HCEC 1CT (cell line): ENCODE data around the gene ATAD3C.
"Not testable (repeated sequence)": the region's sequence is repeated elsewhere in the genome, so short reads cannot be mapped to it uniquely, and the experiment has no call there.

Experiments used
- DNase-seq: peaks from one replicate; pipeline ENCODE4 v3.0.0-alpha.2; 2017

ATAD3C gene, protein sequence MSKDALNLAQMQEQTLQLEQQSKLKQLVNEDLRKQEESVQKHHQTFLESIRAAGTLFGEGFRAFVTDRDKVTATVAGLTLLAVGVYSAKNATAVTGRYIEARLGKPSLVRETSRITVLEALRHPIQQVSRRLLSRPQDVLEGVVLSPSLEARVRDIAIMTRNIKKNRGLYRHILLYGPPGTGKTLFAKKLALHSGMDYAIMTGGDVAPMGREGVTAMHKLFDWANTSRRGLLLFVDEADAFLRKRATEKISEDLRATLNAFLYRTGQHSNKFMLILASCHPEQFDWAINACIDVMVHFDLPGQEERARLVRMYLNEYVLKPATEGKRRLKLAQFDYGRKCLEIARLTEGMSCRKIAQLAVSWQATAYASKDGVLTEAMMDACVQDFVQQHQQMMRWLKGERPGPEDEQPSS

DNA sequence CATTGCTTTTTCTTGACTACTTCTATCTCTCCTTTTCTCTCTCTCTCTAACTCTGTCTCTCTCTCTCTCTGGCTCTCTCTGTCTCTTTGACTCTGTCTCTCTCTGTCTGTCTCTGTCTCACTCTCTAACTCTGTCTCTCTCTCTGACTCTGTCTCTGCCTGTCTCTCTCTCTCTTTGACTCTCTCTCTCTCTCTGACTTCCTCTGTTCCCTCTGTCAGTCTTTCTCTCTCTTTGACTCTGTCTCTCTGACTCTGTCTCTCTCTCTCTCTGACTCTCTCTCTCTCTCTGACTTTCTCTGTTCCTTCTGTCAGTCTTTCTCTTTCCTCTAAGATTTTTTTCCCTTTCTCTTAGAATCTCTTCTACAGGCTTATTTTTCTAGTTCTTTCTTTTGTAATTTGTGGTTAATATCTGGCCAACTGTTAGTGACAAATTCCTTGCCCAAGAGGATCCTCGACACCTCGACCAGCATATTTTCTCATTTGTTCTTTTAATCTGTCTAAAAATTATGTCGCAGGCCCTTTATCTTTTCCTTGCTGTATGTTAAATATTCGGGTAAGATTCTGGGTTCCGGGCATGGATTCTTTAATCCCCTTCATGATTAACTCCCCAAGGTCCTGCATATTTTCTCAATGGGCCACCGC lies at the start of gene ATAD3C:
Gene ATAD3C, plus strand, starts transcription at position 591 of the 641 bp plus-strand sequence. CDS start 995 bp downstream, outside the sequence.
- no peak for DNase-seq

DNA sequence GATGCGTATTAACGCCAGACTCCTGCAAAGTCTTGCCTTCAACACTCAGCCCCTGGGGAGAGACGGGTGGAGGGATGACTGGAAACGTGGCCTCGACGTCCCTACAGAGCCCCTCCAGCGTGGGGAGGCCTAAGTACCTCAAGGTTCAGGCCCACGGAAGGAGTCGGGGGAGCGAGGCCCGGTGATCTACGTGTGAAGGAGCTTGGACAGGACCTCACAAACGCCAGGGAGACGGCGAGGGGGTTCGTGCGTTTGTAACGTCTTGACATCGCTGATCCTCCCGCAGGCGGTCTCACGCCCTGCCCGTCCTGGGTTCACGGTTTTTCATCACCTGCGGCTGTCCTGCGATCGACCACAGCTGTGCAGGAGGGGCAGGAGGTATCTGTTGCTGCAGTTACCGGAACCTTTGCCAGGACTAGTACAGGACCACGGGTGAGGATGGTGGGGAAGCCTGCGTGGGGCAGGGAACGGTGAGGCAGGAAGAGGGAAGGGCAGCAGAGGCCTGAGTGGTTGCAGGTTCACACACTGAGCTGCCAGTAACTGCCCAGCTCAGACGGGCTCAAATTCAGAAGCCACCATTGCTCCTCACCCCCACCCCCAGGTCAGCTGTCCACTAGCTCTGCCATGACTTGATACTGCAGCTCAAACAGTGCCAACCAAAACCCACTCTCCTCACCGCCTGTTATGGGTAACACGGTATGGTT lies 49.5 kb upstream of the ATAD3C start:
- DNase-seq: peak; percentile 20

DNA sequence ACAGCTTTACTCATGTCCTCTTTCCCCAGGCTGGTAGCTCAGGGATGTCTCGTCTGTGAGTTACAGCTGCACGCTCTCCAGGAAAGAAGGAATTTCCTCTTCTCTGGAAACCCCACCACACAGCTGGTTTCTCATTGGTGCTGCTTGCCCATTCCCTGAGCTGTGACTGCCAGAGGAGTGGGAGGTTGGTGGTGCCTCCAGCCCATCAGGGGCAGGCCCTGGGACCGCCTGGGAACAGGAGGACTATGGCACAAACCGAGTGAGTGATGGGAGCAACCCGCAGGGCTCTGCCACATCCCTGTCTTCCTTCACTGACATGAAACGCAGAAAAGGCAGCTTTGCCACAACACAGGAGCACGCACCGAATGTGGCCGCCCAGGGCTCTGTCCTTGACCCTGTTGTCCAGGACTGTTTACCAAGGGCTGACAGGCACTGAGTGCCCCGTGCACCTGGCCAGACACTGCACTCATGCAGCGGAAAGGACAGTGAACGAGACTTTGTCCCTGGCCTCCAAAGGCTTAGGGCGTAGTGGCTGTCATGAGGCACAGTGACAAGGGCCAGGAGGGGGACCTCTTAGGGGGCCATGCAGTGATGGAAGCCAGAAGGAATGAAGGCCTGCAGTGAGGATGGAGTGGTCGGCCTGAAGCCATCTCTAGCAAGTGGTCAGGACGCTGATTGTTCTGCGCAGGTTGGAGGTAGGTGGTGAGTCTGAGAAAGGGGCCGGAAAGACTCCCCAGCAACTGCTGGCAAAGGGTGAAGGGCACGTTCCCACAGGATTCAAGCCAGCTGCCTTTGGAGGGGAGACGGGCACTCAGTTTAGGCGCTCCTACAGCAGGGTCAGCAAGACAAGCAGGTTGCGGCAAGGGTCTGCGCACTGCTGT lies 48.7 kb upstream of the ATAD3C start:
- no peak for DNase-seq

DNA sequence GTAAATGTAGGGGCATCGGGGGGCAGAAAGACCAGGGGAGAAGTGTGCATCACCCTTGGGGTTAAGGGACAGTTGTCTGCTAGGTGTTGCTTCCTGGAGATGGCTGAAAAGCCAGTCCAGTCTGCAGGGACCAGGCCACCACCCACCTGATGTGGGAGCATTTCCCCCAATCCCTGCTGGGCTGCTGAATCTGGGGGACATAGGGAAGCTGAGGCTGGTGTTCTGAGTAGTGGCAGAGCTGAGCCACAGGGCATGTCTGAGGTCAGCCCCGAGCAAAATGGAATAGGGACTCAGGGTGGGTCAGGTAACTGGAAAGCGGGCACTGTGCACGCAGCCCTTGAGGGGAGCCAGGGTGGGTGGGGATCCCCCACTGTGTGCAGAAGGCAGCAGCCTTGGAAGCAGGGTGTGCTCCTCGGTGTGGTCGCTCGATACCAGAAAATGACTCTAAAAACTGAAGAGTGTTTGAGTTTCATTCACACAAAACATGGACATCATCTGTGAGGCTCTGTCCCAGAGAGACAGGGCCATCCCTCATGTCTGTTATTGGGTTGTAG lies 48.0 kb upstream of the ATAD3C start:
- DNase-seq: no peak

DNA sequence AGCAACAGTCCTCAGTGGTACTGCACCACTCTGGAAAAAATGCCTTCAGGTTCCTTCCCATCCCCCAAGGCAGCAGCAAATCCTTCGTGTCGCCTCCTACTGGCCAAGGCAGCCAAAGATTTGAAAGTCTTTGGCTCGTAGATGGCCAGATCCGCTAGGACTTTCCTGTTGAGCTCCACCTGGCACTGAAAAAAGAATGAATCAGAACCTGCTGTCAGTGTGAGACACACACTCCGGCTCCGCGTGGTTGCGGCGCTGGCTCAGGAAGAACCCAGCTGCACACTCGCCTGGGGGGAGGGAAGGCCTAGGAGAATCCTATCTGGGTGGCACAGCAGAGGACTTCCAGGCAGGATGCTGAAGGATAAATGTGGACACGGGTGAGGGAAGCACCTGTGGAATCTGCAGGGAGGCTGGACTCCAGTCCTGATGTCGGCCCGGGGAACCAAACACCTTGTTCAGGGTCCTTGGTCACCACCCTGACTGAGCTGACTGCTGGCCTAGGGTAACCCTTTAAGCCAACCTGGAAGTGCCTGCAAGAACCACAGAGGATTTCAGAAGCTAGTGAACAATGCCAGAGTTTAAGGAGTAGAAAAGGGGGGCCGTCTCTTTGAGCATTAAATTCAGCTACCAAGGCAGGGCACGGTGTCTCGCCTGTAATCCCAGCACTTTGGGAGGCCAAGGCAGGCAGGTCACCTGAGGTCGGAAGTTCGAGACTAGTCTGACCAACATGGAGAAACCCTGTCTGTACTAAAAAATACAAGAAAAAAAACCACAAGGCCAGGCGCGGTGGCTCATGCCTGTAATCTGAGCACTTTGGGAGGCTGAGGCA lies 47.2 kb upstream of the ATAD3C start:
- peak; percentile 60 for DNase-seq

DNA sequence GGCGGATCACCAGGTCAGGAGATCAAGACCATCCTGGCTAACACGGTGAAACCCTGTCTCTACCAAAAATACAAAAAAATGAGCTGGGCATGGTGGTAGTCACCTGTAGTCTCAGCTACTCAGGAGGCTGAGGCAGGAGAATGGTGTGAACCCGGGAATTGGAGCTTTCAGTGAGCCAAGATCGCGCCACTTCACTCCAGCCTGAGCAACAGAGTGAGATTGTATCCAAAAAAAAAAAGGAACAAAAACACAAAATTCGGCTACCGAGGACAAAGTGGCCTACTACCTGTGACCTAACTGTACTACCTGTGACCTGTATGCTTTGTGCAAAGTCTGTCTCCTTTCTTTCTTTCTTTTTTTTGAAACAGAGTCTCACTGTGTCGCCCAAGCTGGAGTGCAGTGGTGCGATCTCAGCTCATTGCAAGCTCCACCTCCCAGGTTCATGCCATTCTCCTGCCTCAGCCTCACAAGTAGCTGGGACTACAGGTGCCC lies 46.5 kb upstream of the ATAD3C start:
- not testable (repeated sequence) for DNase-seq

DNA sequence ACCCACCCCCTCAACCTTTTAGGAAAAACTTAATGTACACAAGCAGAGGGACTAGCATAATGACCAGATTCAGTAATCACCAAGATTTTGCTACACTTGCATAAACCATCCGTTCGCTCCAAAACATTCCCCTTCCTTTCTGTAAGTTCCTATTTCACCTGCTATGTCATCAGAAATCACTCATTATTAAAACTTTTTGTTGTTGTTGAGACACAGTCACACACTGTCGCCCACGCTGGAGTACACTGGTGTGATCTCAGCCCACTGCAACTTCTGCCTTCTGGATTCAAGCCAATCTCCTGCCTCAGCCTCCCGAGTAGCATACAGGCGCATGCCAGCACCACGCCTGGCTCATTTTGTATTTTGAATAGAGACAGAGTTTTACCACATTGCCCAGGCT lies 45.8 kb upstream of the ATAD3C start:
- DNase-seq: no peak

DNA sequence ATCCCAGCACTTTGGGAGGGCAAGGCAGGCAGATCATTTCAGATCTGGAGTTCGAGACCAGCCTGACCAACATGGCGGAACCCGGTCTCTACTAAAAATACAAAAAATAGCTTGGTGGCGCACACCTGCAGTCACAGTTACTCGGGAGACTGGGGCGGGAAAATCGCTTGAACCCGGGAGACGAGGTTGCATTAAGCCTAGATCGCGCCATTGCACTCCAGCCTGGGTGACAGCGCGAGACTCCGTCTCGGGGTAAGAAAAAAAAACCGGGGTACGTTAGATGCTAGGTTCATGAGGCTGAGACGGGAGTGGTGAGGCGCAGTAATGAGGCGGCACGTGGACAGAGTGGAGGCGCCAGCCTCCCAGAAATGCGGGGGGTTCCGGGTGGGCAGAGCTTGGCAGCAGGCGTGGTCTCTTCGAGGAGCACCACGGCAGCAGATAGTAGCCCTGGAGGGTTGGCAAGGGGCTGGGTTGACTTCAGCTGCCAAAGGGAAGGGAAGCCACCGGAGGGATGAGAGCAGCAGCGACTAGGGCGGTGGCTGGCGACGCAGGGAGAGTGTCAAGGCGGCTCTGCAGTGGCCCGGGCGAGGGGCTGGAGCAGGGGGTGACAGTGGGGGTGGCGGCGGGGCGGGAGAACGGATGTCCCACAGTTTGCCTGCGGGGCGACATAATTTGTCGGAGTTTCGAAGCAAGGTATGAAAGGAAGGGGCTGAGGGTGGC lies 43.2 kb upstream of the ATAD3C start:
- no peak for DNase-seq

DNA sequence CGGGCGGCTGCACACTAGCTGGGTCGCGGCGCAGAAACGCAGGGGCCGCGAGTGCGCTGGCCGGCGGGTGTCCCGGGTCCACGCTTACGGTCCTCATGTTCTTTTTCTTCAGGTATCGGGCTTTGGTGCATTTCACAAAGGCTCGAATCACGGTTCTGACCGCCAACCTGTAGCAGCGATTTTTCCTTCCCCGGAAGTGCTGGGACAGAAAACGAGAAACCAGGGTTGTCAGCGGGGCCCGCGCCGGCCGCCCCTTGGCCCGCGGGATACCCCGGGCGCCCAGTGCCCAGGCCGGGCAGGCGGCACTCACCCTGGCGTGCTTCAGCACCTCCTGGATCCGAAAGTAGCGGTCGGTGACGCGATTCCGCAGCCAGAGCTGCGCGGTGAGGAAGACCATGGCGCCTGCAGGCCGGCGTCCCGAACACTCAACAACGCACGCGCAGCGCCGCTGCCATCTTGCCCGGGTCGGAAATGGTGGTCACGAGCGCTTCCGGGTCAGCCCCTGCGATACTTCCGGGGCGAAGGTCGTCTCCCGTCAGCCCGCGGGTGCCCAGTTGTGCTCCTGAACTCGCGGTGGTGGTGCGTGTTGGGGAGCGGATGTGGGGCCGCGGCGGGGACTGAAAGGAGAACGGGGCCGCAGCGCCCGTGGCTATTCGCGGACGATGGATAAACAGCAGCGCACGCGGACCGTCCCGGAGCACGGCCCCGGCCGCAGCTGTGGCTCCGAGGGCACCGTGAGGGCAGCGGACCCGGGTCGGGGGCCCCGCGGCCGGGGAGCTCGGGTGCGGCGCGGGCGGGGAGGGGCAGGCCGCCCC lies 42.5 kb upstream of the ATAD3C start, which contains the start of gene MRPL20:
Gene MRPL20, minus strand, starts transcription at position 473 of the 815 bp plus-strand sequence. Its CDS starts 76 bp downstream, at position 397.
- peak; percentile 92 for DNase-seq

DNA sequence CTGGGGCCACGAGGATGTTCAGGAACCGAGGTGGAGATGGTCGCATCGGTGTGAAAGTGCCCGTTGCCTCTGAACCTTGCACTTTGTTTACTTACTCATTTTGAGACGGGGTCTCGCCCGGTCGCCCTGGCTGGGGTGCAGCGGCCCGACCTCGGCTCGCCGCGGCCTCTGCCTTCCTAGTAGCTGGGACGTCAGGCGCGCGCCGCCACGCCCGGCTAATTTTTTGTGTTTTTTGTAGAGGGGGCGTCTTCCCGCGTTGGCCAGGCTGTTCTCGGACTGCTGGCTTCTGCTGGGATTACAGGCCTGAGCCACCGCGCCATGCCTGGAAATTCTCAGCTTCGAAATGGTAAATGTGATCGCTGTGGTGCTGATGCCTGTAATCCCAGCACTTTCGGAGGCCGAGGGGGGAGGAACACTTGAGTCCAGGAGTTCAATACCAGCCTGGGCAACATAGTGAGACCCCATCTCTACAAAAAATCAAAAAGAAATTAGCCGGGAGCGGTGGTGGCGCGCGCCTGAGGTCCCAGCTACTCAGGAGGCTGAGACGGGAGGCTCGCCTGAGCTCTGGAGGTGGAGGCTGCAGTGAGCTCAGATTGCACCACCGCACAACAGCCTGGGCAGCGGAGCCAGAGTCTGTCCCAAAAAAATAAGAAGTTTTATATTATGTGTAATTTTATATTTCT lies 41.7 kb upstream of the ATAD3C start:
- no peak for DNase-seq

DNA sequence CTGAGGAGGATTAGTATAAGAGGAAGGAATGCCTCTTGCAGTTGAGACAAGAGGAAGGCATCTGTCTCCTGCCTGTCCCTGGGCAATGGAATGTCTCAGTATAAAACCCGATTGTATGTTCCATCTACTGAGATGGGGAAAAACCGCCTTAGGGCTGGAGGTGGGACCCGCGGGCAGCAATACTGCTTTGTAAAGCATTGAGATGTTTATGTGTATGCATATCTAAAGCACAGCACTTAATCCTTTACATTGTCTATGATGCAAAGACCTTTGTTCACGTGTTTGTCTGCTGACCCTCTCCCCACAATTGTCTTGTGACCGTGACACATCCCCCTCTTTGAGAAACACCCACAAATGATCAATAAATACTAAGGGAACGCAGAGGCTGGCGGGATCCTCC lies 39.3 kb upstream of the ATAD3C start:
- DNase-seq: not testable (repeated sequence)

DNA sequence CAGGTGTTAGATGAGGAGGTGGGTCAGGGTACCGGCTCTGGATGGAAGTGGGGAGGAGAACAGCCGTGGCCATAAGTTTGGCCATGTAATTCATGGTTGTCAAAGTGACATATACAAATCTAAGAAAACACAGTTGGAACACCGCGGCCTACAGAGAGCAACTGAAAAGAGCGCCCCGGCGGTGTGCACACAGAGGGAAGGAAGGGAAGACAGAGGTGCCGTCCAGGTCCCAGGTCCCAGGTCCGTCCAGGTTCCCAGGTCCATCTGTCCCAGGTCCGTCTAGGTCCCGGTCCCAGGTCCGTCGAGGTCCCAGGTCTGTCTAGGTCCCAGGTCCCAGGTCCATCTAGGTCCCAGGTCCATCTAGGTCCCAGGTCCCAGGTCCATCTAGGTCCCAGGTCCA lies 37.9 kb upstream of the ATAD3C start:
- DNase-seq: no peak

DNA sequence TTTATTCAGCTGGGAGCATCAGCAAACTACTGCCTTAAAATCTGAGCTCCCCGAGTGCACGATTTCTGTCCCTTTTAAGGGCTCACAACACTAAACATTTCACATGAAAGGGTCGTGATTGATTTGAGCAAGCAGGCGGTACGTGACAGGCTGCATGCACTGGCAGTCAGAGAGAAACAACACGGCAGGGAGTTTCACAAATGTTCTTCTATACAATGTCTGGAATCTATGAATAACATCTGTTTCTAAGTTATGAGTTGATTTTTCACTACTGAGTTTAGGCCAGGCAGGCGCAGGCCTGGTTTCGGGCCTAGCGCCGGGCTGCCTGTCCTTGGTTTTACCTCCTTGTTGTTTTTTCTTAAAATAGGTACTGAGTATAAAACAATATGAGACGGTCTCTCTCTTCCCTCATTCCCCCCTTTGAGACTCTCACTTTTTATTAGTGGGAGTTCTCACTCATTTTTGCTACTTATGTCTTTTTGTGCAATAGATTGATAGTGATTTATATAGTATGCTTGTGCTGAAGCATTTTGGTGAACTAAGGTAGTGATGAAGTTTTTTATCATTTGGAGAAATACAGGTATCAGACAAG lies 37.1 kb upstream of the ATAD3C start:
- not testable (repeated sequence) for DNase-seq

DNA sequence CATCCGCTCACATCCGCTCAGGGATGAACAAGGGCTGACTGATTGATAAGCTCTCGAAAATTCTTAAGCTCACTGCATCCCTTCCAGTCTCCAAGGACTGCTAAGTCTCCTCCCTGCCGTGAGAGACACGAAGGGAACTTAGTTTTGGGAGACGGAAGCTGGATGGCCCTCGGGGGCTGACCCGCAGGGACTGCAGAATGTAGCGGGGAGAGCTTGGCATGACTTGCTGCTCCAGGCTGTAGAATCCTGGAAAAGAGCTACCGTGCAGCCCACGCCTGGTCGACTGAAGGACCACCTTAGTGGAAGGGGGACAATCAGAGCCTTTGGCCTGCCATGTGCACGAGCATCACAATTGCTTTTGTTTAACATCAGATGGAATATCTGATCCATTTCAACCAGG lies 33.7 kb upstream of the ATAD3C start:
- no peak for DNase-seq

DNA sequence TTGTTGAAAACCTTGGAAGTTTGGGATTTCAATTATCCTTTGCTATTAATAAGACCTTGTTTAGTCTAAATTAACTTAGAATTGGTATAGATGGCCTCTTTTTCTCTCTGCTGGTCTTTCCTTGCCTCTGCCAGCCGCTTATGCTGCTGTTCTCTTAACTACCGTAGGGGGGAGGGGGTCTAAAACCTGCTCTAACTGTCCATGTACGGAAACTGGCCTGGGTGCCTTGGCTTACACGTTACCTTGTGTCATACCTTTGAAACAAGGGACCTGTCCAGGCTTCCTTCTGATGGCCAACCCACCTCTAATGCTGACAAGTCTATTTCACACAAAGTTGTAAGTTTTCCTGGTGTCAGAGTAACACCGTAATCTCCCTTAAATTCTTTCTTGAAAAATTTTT lies 32.1 kb upstream of the ATAD3C start:
- not testable (repeated sequence) for DNase-seq

DNA sequence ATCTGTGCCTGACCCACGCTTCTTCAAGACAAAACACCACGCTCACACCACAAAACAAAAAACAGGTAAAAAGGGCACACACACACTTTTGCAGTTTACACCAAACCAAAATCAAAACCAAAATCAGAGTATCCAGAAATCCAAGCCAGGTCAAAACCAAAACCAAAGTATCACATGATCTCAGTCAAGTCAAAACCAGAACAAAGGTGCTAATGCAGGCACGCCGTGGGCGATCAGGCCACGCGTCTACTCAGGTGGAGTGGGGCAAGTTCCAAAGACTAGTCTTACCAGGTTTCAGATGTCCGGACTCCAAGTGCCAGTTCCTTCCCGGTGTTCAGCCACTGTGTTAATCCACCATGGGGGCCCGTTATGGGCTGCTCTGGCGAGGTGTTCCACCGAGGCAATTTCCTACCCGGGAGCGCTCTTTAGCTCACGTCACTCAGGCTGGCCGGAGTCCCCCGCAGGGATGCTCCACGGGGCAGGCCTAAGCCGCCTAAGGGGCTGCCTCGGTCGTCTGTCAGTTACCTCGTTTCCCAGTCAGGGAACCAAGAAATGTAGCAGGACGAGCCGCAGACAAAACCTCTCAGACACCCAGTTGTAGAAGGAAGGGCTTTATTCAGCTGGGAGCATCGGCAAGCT lies 31.5 kb upstream of the ATAD3C start:
- DNase-seq: not testable (repeated sequence)

DNA sequence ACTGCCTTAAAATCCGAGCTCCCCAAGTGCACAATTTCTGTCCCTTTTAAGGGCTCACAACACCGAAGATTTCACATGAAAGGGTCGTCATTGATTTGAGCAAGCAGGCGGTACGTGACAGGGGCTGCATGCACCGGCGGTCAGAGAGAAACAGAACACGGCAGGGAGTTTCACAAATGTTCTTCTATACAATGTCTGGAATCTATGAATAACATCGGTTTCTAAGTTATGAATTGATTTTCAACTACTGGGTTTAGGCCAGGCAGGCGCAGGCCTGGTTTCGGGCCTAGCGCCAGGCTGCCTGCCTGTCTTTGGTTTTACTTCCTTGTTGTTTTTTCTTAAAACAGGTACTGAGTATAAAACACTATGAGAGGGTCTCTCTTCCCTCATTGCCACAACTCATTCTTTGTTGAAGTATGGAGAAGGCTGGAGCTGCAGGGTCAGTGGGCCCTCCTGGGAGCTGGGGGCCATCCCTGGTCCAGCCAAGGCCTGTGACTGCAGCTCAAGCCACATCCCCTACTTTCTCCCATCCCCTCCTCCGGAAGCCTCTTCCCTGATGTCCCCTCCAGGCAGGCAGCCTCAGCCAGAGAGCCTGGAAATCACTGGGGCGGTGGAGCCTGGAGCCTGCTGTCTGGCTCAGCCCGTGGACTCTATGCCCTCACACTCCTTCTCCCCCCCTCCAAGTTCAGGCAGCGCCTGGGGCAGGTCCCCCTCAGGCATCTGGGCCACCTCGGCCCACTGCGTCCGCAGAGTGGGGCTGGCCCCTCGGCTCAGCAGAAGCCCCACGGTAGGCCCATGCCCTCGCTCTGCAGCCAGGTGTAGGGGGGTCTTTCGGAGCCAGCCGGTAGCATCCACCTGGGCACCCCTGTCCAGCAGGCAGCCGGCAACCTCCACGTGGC lies 30.8 kb upstream of the ATAD3C start:
- no peak for DNase-seq
